ENCODE data around the gene SNX27.
"Not testable (repeated sequence)": the region's sequence is repeated elsewhere in the genome, so short reads cannot be mapped to it uniquely, and the experiment has no call there.

Gene SNX27

GRCh38 chr1:151596166-151596953 lies 15.5 kb upstream of the SNX27 start:
- H3K4me3 ChIP-seq (ENCODE audit: low read length): no peak overlapping the region
- no peak for TF ChIP-seq CTCF (conservative IDR thresholded peaks at IDR 0.05; ENCODE audit: low read length)
- no peak for DNase-seq (ENCODE audit: low read depth)

- H3K4me3 ChIP-seq (ENCODE audit: low read length); DNase-seq (ENCODE audit: low read depth): not testable (repeated sequence)
These were observed 9.3 kb upstream of the SNX27 start for GRCh38 chr1:151602550-151602949.

GRCh38 chr1:151604291-151604690 lies 7.6 kb upstream of the SNX27 start:
- no peak for TF ChIP-seq CTCF (conservative IDR thresholded peaks at IDR 0.05; ENCODE audit: low read length)
- no peak for DNase-seq (ENCODE audit: low read depth)
- no peak overlapping the region for H3K4me3 ChIP-seq (ENCODE audit: low read length)

GRCh38 chr1:151606384-151606783 lies 5.5 kb upstream of the SNX27 start:
- H3K4me3 ChIP-seq (ENCODE audit: low read length): no peak overlapping the region
- TF ChIP-seq CTCF (conservative IDR thresholded peaks at IDR 0.05; ENCODE audit: low read length): no peak
- DNase-seq (ENCODE audit: low read depth): no peak

GRCh38 chr1:151606857-151607256 lies 5.0 kb upstream of the SNX27 start:
- no peak overlapping the region for H3K4me3 ChIP-seq (ENCODE audit: low read length)
- no peak for TF ChIP-seq CTCF (conservative IDR thresholded peaks at IDR 0.05; ENCODE audit: low read length)
- no peak for DNase-seq (ENCODE audit: low read depth)

- no peak for DNase-seq (ENCODE audit: low read depth)
- no peak overlapping the region for H3K4me3 ChIP-seq (ENCODE audit: low read length)
- TF ChIP-seq CTCF (conservative IDR thresholded peaks at IDR 0.05; ENCODE audit: low read length): no peak
These were observed 1.7 kb upstream of the SNX27 start for GRCh38 chr1:151610142-151610541.

- peak; percentile 83 for DNase-seq (ENCODE audit: low read depth)
- no peak for TF ChIP-seq CTCF (conservative IDR thresholded peaks at IDR 0.05; ENCODE audit: low read length)
- no peak overlapping the region; the same call in 1 of the 2 replicates for H3K4me3 ChIP-seq (ENCODE audit: low read length)
These were observed 511 bp upstream of the SNX27 start for GRCh38 chr1:151611288-151611790.

All from AG10803 (cell line).